IPS-11a (cell line): ENCODE data around the gene BICD1.
"Not testable (repeated sequence)": the region's sequence is repeated elsewhere in the genome, so short reads cannot be mapped to it uniquely, and the experiment has no call there.

ENCODE experiments used
- H3K4me3 ChIP-seq: one replicate; pipeline ENCODE4 v1.5.1; 2013; ENCODE audit warnings: low read depth, low read length, control low read depth

Gene BICD1

GRCh38 chr12:32106517-32107358 lies at the start of gene BICD1:
Gene BICD1, plus strand, starts transcription at chr12:32106847. Its CDS starts 485 bp downstream, at chr12:32107332.
- H3K4me3 ChIP-seq, result peak within 1 kb of the TSS; percentile 98

- H3K4me3 ChIP-seq, result no peak overlapping the region
These were observed 45.6 kb upstream of the BICD1 start for GRCh38 chr12:32061033-32061432.

DNA sequence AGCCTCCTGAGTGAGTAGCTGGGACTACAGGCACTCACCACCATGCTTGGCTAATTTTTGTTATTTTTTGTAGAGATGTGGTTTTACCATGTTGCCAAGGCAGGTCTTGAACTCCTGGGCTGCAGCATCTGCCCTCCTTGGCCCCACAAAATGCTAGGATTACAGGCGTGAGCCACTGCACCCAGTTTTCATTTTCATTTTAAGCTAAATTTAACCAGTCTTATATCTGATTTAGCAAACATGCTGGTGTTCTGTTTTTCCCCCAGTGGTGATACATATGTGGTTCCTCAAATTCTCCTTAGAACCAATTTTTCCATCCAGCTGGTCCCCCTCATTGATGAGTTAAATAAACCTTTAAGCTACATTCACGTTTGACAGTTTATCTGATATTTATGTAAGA lies 43.8 kb upstream of the BICD1 start:
- no peak overlapping the region for H3K4me3 ChIP-seq

DNA sequence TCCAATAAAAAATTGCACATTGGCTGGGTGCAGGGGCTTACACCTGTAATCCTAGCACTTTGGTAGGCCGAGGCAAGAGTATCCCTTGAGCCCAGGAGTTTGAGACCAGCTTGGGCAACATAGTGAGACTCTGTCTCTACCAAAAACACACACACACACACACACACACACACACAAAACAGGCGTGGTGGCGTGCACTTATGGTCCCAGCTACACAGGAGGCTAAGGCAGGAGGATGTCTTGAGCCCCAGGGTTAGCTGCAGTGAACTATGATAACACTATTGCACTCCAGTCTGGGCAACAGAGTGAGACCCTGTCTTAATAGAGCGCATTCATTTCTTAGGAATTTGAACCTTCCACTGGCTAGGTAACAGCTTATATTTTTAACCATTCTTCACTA lies 42.9 kb upstream of the BICD1 start:
- no peak overlapping the region for H3K4me3 ChIP-seq

DNA sequence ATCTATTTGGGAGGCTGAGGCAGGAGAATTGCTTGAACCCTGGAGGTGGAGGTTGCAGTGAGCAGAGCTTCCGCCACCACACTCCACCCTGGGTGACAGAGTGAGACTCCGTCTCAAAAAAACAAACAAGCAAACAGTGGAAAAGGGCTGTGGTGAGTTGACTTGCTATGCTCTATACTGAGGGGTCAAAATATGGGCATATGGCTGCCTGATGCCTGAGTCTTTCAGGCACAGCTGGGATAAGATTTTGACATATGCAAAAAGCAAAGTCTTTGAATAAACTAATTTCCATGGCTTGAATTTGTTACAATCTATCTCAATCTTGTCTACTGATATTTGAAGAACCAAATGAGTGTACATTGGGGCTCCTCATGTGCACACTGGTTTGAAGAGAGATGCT lies 40.4 kb upstream of the BICD1 start:
- no peak overlapping the region for H3K4me3 ChIP-seq

GRCh38 chr12:32069071-32069470 lies 37.6 kb upstream of the BICD1 start:
- H3K4me3 ChIP-seq, result no peak overlapping the region

DNA sequence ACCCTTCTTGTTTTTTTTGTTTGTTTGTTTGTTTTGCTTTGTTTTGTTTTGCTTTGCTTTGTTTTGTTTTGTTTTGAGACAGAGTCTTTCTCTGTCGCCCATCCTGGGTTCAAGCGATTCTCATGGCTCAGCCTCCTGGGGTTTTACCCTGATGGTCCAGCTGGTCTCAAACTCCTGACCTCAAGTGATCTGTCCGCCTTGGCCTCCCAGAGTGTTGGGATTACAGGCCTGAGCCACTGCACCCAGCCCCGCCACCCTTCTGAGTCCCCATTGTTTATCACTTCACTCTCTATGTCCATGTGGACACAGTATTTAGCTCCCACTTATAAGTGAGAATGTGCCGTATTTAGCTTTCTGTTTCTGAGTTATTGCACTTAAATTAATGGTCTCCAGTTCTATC lies 36.9 kb upstream of the BICD1 start:
- H3K4me3 ChIP-seq, result no peak overlapping the region

- H3K4me3 ChIP-seq, result no peak overlapping the region
These were observed 36.3 kb upstream of the BICD1 start for GRCh38 chr12:32070370-32070769.

- no peak overlapping the region for H3K4me3 ChIP-seq
These were observed 34.5 kb upstream of the BICD1 start for GRCh38 chr12:32072102-32072501.

DNA sequence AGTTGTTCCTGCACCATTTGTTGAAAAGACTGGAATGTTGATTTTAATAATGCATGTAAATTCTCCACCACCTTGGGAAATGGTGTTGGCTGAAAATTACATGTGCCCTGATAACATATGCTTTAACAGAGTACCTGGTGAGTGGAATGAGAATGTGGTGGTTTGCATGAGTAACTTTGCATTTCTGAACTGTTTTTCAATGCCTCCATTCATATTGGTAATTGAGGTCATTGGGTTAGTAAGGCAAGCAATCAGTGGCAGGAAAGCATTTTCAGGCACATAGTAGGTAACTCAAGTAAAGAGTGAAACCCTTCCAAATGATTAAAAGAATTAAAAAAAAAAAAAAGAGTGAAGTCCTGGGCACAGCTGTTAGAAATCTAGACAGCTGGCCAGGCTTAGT lies 32.2 kb upstream of the BICD1 start:
- no peak overlapping the region for H3K4me3 ChIP-seq

DNA sequence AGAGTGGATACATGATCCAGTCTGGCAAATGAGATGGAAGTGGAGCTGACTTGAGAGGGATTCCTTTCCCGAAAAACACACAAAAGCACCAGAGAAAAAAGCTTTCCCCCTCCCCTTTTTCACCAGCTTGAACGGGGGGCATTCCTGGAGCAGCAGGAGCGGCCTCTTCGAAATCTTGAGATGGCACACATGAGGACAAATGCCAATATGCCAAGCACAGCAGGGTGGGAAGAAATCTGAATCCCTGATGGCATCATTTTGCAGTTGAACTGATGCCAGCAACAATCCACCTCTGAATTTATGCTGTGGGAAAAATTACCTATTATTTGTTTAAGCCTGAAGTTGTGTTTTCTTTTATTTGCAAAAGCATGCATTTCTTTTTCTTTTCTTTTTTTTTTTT lies 29.7 kb upstream of the BICD1 start:
- H3K4me3 ChIP-seq, result no peak overlapping the region

GRCh38 chr12:32080435-32080834 lies 26.2 kb upstream of the BICD1 start:
- H3K4me3 ChIP-seq, result no peak overlapping the region

DNA sequence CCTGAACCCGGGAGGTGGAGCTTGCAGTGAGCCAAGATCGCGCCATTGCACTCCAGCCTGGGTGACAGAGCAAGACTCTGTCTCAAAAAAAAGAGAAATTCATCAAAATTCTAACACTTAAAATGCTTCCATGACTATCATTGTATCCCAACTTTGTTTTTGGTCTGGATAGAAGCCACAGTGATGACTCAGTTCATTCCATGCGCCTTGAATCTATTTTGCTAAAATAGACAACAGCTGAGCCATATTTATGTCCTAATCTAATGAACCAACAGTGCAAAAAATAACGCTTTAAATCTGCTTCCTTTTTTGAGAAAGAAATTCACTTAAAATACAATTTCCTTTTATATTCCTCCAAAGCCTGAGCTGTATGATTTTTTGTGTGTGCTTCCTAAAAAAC lies 23.2 kb upstream of the BICD1 start:
- H3K4me3 ChIP-seq, result no peak overlapping the region

GRCh38 chr12:32084017-32084688 lies 22.5 kb upstream of the BICD1 start:
- no peak overlapping the region for H3K4me3 ChIP-seq

GRCh38 chr12:32084753-32085152 lies 21.9 kb upstream of the BICD1 start:
- H3K4me3 ChIP-seq, result no peak overlapping the region

GRCh38 chr12:32087306-32087705 lies 19.3 kb upstream of the BICD1 start:
- no peak overlapping the region for H3K4me3 ChIP-seq

GRCh38 chr12:32089156-32089555 lies 17.5 kb upstream of the BICD1 start:
- H3K4me3 ChIP-seq, result no peak overlapping the region

GRCh38 chr12:32089586-32089985 lies 17.1 kb upstream of the BICD1 start:
- no peak overlapping the region for H3K4me3 ChIP-seq

DNA sequence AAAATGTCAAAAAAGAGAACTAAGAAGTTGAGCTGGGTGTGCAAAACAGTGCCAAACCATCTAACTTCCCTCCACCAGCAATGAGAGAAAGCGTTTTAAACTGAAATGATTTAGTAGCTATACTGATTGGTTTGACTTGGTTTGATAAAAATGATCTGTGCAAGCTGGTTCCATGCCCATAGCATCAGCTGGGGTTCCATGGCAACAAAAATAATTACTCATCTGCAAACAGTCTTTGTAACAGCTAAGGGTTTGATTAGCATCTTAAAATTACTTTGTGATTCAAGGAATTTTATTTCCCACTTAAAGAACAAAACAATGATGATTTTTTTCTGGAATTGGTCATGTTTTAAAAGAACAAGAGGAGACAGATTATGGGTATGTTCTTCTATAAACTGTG lies 15.0 kb upstream of the BICD1 start:
- no peak overlapping the region for H3K4me3 ChIP-seq

GRCh38 chr12:32098112-32098511 lies 8.5 kb upstream of the BICD1 start:
- no peak overlapping the region for H3K4me3 ChIP-seq

DNA sequence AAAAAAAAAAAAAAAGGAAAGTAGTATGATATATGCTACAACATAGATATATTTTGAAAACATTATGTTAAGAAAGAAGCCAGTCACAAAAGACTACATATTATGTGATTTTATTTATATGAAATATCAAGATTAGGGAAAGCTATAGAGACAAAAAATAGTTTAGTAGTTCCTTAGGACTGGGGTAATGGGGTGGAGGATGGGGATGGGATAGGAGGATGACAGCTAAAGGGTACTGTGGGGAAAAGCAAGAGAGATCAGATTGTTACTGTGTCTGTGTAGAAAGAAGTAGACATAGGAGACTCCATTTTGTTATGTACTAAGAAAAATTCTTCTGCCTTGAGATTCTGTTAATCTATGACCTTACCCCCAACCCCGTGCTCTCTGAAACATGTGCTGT lies 7.4 kb upstream of the BICD1 start:
- not testable (repeated sequence) for H3K4me3 ChIP-seq

GRCh38 chr12:32100361-32100760 lies 6.3 kb upstream of the BICD1 start:
- no peak overlapping the region for H3K4me3 ChIP-seq
